DND-41 (cell line): ENCODE results near the gene PRAMEF13.
"Not testable (repeated sequence)": the region's sequence is repeated elsewhere in the genome, so short reads cannot be mapped to it uniquely, and the experiment has no call there.

Source experiments
- CTCF ChIP-seq: IDR thresholded peaks from 2 replicates; pipeline ENCODE4 v1.5.1; 2012; ENCODE audit warnings: borderline replicate concordance, low read length, moderate library complexity, mild to moderate bottlenecking; ENCODE audit not compliant: poor library complexity, severe bottlenecking; ENCODE audit errors: extremely low read depth
- EZH2 ChIP-seq: IDR thresholded peaks from 3 replicates; pipeline ENCODE4 v1.6.1; 2012; ENCODE audit warnings: borderline replicate concordance, low read depth, mild to moderate bottlenecking, moderate library complexity, low read length, inconsistent platforms; ENCODE audit not compliant: severe bottlenecking

- not testable (repeated sequence) for TF ChIP-seq CTCF, EZH2
Measured at GRCh38 chr1:13245841-13246553, 44.8 kb upstream of the PRAMEF13 start.
